DOHH2 (cell line): ENCODE data around the gene S100PBP.

Experiments used
- H3F3A ChIP-seq: fragments of 200-600 bp; sonication (generic), shearing (Covaris generic); 2 replicates; pipeline ENCODE4 v1.6.0; 2016; ENCODE audit warnings: antibody characterized with exemption, mild to moderate bottlenecking; ENCODE audit not compliant: control insufficient read depth, insufficient read depth
- H3K27ac ChIP-seq: fragments of 200-600 bp; sonication (generic); 2 replicates; pipeline ENCODE4 v1.5.1; 2014; ENCODE audit warnings: low read depth, mild to moderate bottlenecking, low read length, moderate library complexity
- H3K27me3 ChIP-seq: fragments of 200-600 bp; sonication (generic); 2 replicates; pipeline ENCODE4 v1.6.1; 2014; ENCODE audit warnings: mild to moderate bottlenecking, low read length, mixed read lengths; ENCODE audit not compliant: control insufficient read depth
- H3K36me3 ChIP-seq: fragments of 200-600 bp; sonication (generic); 2 replicates; pipeline ENCODE4 v1.6.1; 2014; ENCODE audit warnings: mild to moderate bottlenecking, low read length, moderate library complexity, mixed read lengths; ENCODE audit not compliant: control insufficient read depth
- H3K4me1 ChIP-seq: fragments of 200-600 bp; sonication (generic); 2 replicates; pipeline ENCODE4 v1.6.1; 2014; ENCODE audit warnings: mild to moderate bottlenecking, low read length, mixed read lengths; ENCODE audit not compliant: control insufficient read depth
- H3K4me2 ChIP-seq: fragments of 200-600 bp; sonication (generic); 2 replicates; pipeline ENCODE4 v1.6.0; 2014; ENCODE audit warnings: mild to moderate bottlenecking, low read length, moderate library complexity
- H3K4me3 ChIP-seq: fragments of 200-600 bp; sonication (generic); 2 replicates; pipeline ENCODE4 v1.5.1; 2014; ENCODE audit warnings: mild to moderate bottlenecking, low read length, mixed read lengths
- H3K79me2 ChIP-seq: fragments of 200-600 bp; sonication (generic); 2 replicates; pipeline ENCODE4 v1.6.1; 2014; ENCODE audit warnings: mild to moderate bottlenecking, low read length, mixed read lengths; ENCODE audit not compliant: control insufficient read depth
- H3K9me2 ChIP-seq: fragments of 200-600 bp; sonication (generic); replicated peaks from 2 replicates; pipeline ENCODE4 v1.6.1; 2014; ENCODE audit warnings: mild to moderate bottlenecking, low read length, mixed read lengths; ENCODE audit not compliant: control insufficient read depth
- H3K9me3 ChIP-seq: fragments of 200-600 bp; sonication (generic); 2 replicates; pipeline ENCODE4 v1.6.1; 2014; ENCODE audit warnings: antibody characterized with exemption, low read length, mixed read lengths; ENCODE audit not compliant: control insufficient read depth, insufficient read depth
- H4K20me1 ChIP-seq: fragments of 200-600 bp; sonication (generic); 2 replicates; pipeline ENCODE4 v1.6.0; 2014; ENCODE audit warnings: low read depth, mild to moderate bottlenecking, antibody characterized with exemption, low read length, moderate library complexity; ENCODE audit not compliant: control insufficient read depth, insufficient read depth
- CTCF ChIP-seq: fragments of 200-600 bp; sonication (generic); IDR thresholded peaks from one replicate; pipeline ENCODE4 v1.5.1; 2014; ENCODE audit warnings: antibody characterized with exemption, mild to moderate bottlenecking, low read depth, low read length; ENCODE audit not compliant: poor library complexity, severe bottlenecking
- EZH2phosphoT487 ChIP-seq: fragments of 200-600 bp; sonication (generic); IDR thresholded peaks from 2 replicates; pipeline ENCODE4 v1.6.1; 2017; ENCODE audit warnings: borderline replicate concordance, mild to moderate bottlenecking, antibody characterized with exemption, low read length, moderate library complexity, mixed read lengths

The S100PBP gene

DNA sequence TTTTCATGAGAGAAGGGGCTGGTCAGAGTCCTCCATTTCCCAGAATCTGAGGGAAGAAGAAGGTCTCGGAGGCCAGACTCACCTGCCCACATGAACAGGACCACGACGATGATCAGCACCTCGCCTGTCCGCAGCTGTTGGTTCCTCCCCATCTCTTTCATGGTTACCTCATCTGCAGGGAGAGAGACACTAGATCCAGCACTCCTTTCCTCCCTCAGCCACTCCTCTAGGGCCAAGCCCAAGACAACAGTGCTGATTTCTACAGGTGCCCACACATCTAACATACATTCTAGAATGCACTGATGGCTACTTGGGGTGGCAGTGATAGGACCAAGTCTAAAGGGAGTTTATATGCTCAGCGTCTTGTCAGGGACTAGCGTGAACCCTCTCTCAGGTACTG is 50.2 kb downstream of the S100PBP start:
- no peaks in the 10 kb centered on the region; the same call in 1 of the 2 replicates for H3F3A ChIP-seq
- H3K9me3 ChIP-seq = no peaks in the 10 kb centered on the region
- peaks cover 2% of the 10 kb centered on the region; the same call in 1 of the 2 replicates for H3K36me3 ChIP-seq
- no peaks in the 10 kb centered on the region for H3K9me2 ChIP-seq
- H4K20me1 ChIP-seq = peaks cover 6% of the 10 kb centered on the region; the same call in 1 of the 2 replicates
- H3K79me2 ChIP-seq = no peaks in the 10 kb centered on the region
- no peak overlapping the region for H3K4me2 ChIP-seq
- no peak overlapping the region for H3K27ac ChIP-seq
- peaks cover 12% of the 10 kb centered on the region for H3K4me1 ChIP-seq
- no peak overlapping the region for H3K4me3 ChIP-seq
- H3K27me3 ChIP-seq = peaks cover 22% of the 10 kb centered on the region
- TF ChIP-seq CTCF (no peak), EZH2phosphoT487 (no peak)

- Histone ChIP-seq H3K4me2 (no peak overlapping the region), H3K36me3 (no peaks in the 10 kb centered on the region), H4K20me1 (peaks cover 6% of the 10 kb centered on the region; the same call in 1 of the 2 replicates), H3K79me2 (no peaks in the 10 kb centered on the region), H3K4me1 (peaks cover 16% of the 10 kb centered on the region), H3K9me2 (no peaks in the 10 kb centered on the region), H3K4me3 (no peak overlapping the region), H3K9me3 (no peaks in the 10 kb centered on the region), H3K27me3 (peaks cover 22% of the 10 kb centered on the region), H3F3A (no peaks in the 10 kb centered on the region; the same call in 1 of the 2 replicates), H3K27ac (no peak overlapping the region)
- no peak for TF ChIP-seq EZH2phosphoT487
- no peak for TF ChIP-seq CTCF
These were observed 50.6 kb downstream of the S100PBP start for GRCh38 chr1:32868085-32868484.

DNA sequence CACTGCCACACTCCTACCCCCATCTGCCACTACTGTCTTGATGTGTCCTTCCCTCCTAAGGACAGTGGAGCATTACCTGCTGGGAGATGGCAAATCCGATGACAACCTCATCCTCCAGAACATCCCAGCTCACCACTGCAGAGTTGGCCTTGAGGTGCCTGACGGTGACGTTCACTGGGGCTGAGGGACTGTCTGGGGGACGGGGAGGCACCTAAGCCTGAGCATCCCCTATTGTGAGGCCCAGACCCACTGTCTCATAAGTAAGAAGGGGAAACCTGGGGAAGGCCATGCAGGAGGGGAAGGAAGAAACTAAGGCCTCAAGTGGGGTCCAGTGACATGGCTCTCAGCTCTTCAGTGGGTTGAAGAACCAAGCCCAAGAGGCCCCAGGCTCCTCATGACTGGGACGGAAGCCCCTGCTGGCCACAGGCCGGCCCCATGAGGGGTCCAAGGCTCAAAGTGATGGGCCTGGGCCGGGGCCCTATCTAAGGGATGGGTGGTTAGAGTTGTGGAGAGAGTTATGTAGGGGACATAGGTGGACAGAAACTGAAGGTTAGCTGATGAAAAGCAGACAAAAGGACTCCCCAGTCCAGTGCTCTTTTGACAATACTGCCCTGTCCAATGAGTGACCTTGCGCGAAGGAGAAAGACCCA is 51.5 kb downstream of the S100PBP start:
- no peak overlapping the region for H3K4me2 ChIP-seq
- H3K9me3 ChIP-seq = no peaks in the 10 kb centered on the region
- no peak overlapping the region for H3K27ac ChIP-seq
- peaks cover 17% of the 10 kb centered on the region for H3K4me1 ChIP-seq
- no peak overlapping the region for H3K4me3 ChIP-seq
- peaks cover 6% of the 10 kb centered on the region; the same call in 1 of the 2 replicates for H4K20me1 ChIP-seq
- H3K79me2 ChIP-seq = no peaks in the 10 kb centered on the region
- H3F3A ChIP-seq = no peaks in the 10 kb centered on the region; the same call in 1 of the 2 replicates
- TF ChIP-seq EZH2phosphoT487 = no peak
- TF ChIP-seq CTCF = no peak
- H3K27me3 ChIP-seq = peaks cover 22% of the 10 kb centered on the region
- H3K9me2 ChIP-seq = no peaks in the 10 kb centered on the region
- no peaks in the 10 kb centered on the region for H3K36me3 ChIP-seq
